D721Med (cell line): ENCODE data around the gene TERF2IP.

ENCODE experiments used
- DNase-seq: peaks from one replicate; pipeline ENCODE4 v3.0.0; 2011; ENCODE audit warnings: low spot score; ENCODE audit not compliant: insufficient read length
- FAIRE-seq: peaks from 2 replicates; lab custom pipeline; 2011; peaks lifted over from hg19 to GRCh38; lab: Jason Lieb, UNC
- CTCF ChIP-seq: IDR thresholded peaks from 2 replicates; pipeline ENCODE4 v1.5.1; 2012; ENCODE audit warnings: mild to moderate bottlenecking, control low read depth; ENCODE audit not compliant: insufficient read depth; ENCODE audit errors: missing control alignments

The TERF2IP gene

GRCh38 chr16:75687361-75687760 lies 39.8 kb downstream of the TERF2IP start:
- DNase-seq (no peak), FAIRE-seq (no peak)
- no peak for TF ChIP-seq CTCF

- FAIRE-seq: no peak
- TF ChIP-seq CTCF: no peak
- no peak for DNase-seq
Measured at GRCh38 chr16:75695708-75696107, 48.1 kb downstream of the TERF2IP start.

- FAIRE-seq (no peak), DNase-seq (no peak)
- no peak for TF ChIP-seq CTCF
Measured at GRCh38 chr16:75697571-75697970, 50.0 kb downstream of the TERF2IP start.

GRCh38 chr16:75701361-75701760 lies 53.8 kb downstream of the TERF2IP start, which contains the start of gene DUXB:
Gene DUXB, minus strand, starts transcription at chr16:75701461. Its CDS starts 43 bp downstream, at chr16:75701418.
- no peak for FAIRE-seq
- no peak for DNase-seq
- no peak for TF ChIP-seq CTCF

- FAIRE-seq: no peak
- DNase-seq: no peak
- TF ChIP-seq CTCF: no peak
Measured at GRCh38 chr16:75702242-75702641, 54.7 kb downstream of the TERF2IP start.

GRCh38 chr16:75703306-75703705 lies 55.7 kb downstream of the TERF2IP start:
- FAIRE-seq: no peak
- no peak for DNase-seq
- no peak for TF ChIP-seq CTCF
